Measurements from ENCODE around the gene TOP3A. TPM values are rescaled to one million over a fixed set of nuclear protein-coding genes. Genes with fewer than 3 reads are reported as not detected.
"Not testable (repeated sequence)": the region's sequence is repeated elsewhere in the genome, so short reads cannot be mapped to it uniquely, and the experiment has no call there.

The TOP3A gene
- total and polyA plus RNA-seq, 11 donors, result 9.4 to 26.1 (median 12.8) TPM

DNA sequence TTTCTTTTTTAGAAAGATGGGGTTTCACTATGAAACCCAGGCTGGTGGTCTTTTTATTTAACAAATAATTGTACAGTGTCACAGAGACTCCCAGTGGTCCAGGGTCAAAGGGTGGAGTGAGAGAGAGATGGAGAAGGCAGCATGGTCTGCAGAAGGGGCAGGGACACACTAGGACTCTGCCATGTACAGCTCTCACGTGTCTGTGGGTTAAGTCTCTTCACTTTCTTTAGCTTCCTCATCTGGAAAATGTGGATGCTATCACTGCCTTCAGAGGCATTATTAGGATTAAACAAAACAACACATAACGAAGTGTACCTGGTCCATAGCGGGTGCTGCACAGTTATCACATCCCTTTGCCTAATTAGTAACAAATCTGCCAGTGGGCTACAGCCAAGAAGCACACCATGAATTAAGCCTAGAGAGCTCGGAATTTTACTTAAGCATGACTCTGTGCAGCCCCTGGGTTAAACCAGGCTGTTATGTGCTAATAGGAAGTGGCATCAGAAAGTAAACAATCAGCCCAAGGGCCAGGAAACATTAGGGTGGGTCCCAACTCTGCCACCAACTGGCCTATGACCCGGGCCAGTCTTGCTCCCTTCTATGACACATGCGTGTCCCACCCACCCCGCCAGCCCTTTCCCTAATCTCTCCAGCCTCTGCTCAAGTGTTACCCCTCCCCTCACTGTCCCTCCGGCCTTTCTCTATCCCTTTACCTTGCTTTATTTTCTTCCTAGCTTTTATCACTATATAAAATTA is 13.9 kb downstream of the TOP3A start:
- Histone ChIP-seq H3K4me1 (peaks cover 0 to 17% (median 0%) of the 10 kb centered on the region in 12 donors), H3K4me3 (no peak overlapping the region), H3K27me3 (no peaks in the 10 kb centered on the region), H3K27ac (peak overlapping the region in 1 of 12 donors; percentile 69), H3K9me3 (no peaks in the 10 kb centered on the region), H3K36me3 (peaks cover 0 to 82% (median 71%) of the 10 kb centered on the region in 9 donors)
- DNase-seq (no peak), ATAC-seq (peak in 3 of 4 donors; percentile 31 to 66 (median 34))
- WGBS, 4 donors, result 82 to 90% (median 87%) methylated on average over 8 of the region's 8 CpGs
- intact Hi-C loops (cut with DNase I), result no loop called here
- TF ChIP-seq, protein P1, sequence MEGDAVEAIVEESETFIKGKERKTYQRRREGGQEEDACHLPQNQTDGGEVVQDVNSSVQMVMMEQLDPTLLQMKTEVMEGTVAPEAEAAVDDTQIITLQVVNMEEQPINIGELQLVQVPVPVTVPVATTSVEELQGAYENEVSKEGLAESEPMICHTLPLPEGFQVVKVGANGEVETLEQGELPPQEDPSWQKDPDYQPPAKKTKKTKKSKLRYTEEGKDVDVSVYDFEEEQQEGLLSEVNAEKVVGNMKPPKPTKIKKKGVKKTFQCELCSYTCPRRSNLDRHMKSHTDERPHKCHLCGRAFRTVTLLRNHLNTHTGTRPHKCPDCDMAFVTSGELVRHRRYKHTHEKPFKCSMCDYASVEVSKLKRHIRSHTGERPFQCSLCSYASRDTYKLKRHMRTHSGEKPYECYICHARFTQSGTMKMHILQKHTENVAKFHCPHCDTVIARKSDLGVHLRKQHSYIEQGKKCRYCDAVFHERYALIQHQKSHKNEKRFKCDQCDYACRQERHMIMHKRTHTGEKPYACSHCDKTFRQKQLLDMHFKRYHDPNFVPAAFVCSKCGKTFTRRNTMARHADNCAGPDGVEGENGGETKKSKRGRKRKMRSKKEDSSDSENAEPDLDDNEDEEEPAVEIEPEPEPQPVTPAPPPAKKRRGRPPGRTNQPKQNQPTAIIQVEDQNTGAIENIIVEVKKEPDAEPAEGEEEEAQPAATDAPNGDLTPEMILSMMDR (IDR thresholded peaks at IDR 0.05), result no peak
- no peak for TF ChIP-seq POLR2A (IDR thresholded peaks at IDR 0.05)

DNA sequence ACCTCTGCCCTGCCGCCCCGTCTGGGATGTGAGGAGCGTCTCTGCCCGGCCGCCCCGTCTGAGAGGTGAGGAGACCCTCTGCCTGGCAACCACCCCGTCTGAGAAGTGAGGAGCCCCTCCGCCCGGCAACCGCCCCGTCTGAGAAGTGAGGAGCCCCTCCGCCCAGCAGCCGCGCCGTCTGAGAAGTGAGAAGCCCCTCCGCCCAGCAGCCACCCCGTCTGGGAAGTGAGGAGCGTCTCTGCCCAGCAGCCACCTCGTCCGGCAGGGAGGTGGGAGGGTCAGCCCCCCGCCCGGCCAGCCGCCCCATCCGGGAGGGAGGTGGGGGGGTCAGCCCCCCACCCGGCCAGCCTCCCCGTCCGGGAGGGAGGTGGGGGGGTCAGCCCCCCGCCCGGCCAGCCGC is 16.7 kb downstream of the TOP3A start:
- H3K27me3 ChIP-seq; H3K27ac ChIP-seq; ATAC-seq; H3K9me3 ChIP-seq; DNase-seq; intact Hi-C loops (cut with DNase I); H3K4me3 ChIP-seq: not testable (repeated sequence)
- peaks cover 0 to 17% (median 0%) of the 10 kb centered on the region in 12 donors for H3K4me1 ChIP-seq
- 93 to 95% methylated on average over 26 to 30 of the region's 30 CpGs; no CpG with 5 or more reads in 2 of the 4 donors for WGBS, 4 donors
- H3K36me3 ChIP-seq, result peaks cover 0 to 73% (median 62%) of the 10 kb centered on the region in 9 donors

DNA sequence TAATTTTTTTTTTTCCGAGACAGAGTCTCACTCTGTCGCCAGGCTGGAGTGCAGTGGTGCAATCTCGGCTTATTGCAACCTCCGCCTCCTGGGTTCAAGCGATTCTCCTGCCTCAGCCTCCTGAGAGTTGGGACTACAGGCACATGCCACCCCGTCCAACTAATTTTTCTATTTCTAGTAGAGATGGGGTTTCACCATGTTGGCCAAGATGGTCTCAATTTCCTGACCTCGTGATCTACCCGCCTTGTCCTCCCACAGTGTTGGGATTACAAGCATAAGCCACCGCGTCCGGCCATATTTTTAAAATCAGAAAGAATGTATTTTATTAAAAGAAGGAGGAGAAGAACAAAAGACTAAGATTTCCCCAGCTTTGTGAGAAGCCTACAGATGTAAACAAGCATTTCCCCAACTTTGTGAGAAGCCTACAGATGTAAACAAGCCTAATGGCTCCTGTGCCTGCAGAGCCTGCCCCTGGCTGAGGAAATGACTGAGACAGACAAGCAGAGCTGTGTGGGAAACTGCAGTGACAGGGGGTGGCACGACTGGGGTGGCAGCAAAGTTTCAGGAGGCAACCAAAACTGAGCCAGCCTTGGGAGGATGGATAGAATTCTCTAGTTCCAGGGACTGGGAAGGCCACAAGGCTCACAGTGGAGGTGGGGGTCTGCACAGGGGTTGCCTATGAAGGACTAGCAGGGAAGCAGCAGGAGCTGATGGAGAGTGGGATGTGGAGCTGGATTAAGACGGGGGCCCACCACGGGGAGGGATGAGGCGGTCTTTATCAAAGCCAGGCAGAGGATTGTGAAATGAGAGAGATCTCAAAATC is 22.9 kb downstream of the TOP3A start:
- H3K36me3 ChIP-seq, result peaks cover 2 to 87% (median 77%) of the 10 kb centered on the region in 9 donors
- TF ChIP-seq, protein P1 (IDR thresholded peaks at IDR 0.05), result no peak
- TF ChIP-seq POLR2A (IDR thresholded peaks at IDR 0.05), result no peak
- no peaks in the 10 kb centered on the region for H3K9me3 ChIP-seq
- no peaks in the 10 kb centered on the region for H3K27me3 ChIP-seq
- H3K27ac ChIP-seq, result no peak overlapping the region
- no peak for DNase-seq
- intact Hi-C loops (cut with DNase I), result loop anchor here in 1 of 10 donors (2.0 kb wide), 1 partner anchor 17 kb away; no protein-coding TSS in a partner anchor
- H3K4me3 ChIP-seq, result no peak overlapping the region
- no peak for ATAC-seq
- WGBS, 4 donors, result 95 to 96% (median 95%) methylated on average over 15 of the region's 15 CpGs
- H3K4me1 ChIP-seq, result no peaks in the 10 kb centered on the region

DNA sequence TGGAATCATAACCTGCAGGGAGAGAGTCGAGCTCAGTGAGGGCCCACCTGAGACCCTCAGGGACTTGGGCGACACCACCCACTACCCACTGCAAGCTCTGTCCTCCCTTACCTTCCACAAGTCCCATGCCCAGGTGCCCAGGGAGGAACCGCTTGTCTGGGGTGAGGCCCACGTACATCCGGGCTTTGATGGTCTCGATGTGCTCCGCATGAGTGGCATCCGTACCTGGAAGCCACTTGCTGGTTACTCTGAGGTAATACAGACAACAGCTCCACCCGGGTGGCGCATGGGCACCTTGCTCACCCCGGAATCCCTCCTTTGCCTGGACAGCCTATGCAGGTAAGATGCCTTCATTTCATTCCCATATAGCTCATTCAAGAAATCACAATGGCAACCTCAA is 29.5 kb downstream of the TOP3A start:
- no peak overlapping the region for H3K4me3 ChIP-seq
- DNase-seq, result no peak
- H3K27ac ChIP-seq, result no peak overlapping the region
- no peaks in the 10 kb centered on the region for H3K9me3 ChIP-seq
- peaks cover 0 to 6% (median 0%) of the 10 kb centered on the region in 12 donors for H3K4me1 ChIP-seq
- TF ChIP-seq, protein P1 (IDR thresholded peaks at IDR 0.05), result no peak
- TF ChIP-seq POLR2A (IDR thresholded peaks at IDR 0.05), result no peak
- ATAC-seq, result no peak
- 94 to 97% (median 96%) methylated on average over 11 of the region's 11 CpGs for WGBS, 4 donors
- no peaks in the 10 kb centered on the region for H3K27me3 ChIP-seq
- intact Hi-C loops (cut with DNase I), result no loop called here
- H3K36me3 ChIP-seq, result peaks cover 0 to 99% (median 93%) of the 10 kb centered on the region in 9 donors
